ENCODE measurements around the gene CLTB. TPM values are rescaled to one million over a fixed set of nuclear protein-coding genes. Genes with fewer than 3 reads are reported as not detected.

Gene CLTB
- total and polyA plus RNA-seq, 2 donors (not counting 1 experiment from before 2014, with no cell fraction given) = 29.9 to 41.7 TPM

GRCh38 chr5:176379881-176380280 lies 36.5 kb downstream of the CLTB start:
- Mint-ChIP-seq H3K9me3 (ENCODE audit: insufficient read depth) (no peaks in the 10 kb centered on the region), H3K4me3 (no peak overlapping the region), H3K4me1 (peaks cover 10% of the 10 kb centered on the region), H3K27me3 (no peaks in the 10 kb centered on the region), H3K27ac (peak overlapping the region; percentile 57)
- intact Hi-C loops (cut with micrococcal nuclease) = loop anchor here (10.0 kb wide), 1 partner anchor 145 kb away; the partner anchor contains the start of gene SIMC1
- TF ChIP-seq CTCF (IDR thresholded peaks at IDR 0.05) = no peak
- TF ChIP-seq EZH2 (IDR thresholded peaks at IDR 0.05; ENCODE audit: borderline replicate concordance, insufficient read depth, low read depth, low read length, poor library complexity, severe bottlenecking) = no peak
- Histone ChIP-seq H3K4me2 (replicated peaks; ENCODE audit: low read depth, low read length, poor library complexity, severe bottlenecking) (no peak overlapping the region), H3K27me3 (replicated peaks in 1 of 4; ENCODE audit: control extremely low read depth in 1 of 4, control insufficient read depth in 3 of 4, insufficient read depth in 4 of 4, low read length in 3 of 4) (no peaks in the 10 kb centered on the region), H2AFZ (ENCODE audit: insufficient read depth, low read depth, low read length, poor library complexity, severe bottlenecking) (no peak overlapping the region), H3K9me3 (ENCODE audit: control extremely low read depth in 1 of 3, control insufficient read depth in 2 of 3, insufficient read depth in 1 of 3, low read length in 2 of 3) (no peaks in the 10 kb centered on the region), H3K27ac (ENCODE audit: low read length in 2 of 2) (no peak overlapping the region), H3K4me3 (ENCODE audit: control extremely low read depth in 1 of 5, extremely low read depth in 1 of 5, insufficient read depth in 1 of 5, low read depth in 2 of 5, low read length in 4 of 5) (no peak overlapping the region), H3K79me2 (ENCODE audit: control insufficient read depth, insufficient read depth, low read length) (peaks cover 2% of the 10 kb centered on the region), H4K20me1 (ENCODE audit: control insufficient read depth, insufficient read depth, low read length, poor library complexity, severe bottlenecking) (peaks cover under 1% of the 10 kb centered on the region), H3K4me1 (ENCODE audit: control insufficient read depth in 2 of 2, insufficient read depth in 2 of 2, low read length in 2 of 2) (peaks cover 7 to 8% of the 10 kb centered on the region in 2 donors), H3K36me3 (replicated peaks in 1 of 2; ENCODE audit: control extremely low read depth in 1 of 2, control insufficient read depth in 1 of 2, extremely low read depth in 1 of 2, insufficient read depth in 2 of 2, low read length in 1 of 2) (peaks cover 5 to 39% of the 10 kb centered on the region in 2 experiments), H3K9ac (ENCODE audit: low read length) (no peak overlapping the region)
- ATAC-seq (ENCODE audit: low read depth) = peak; percentile 66
- peak; percentile 48 for DNase-seq
- 79% methylated on average over 2 of the region's 3 CpGs for WGBS (ENCODE audit: insufficient coverage)
- POLR2A ChIA-PET = no interaction called here
- CTCF ChIA-PET = no interaction called here

GRCh38 chr5:176373100-176373818 lies 43.1 kb downstream of the CLTB start:
- no peaks in the 10 kb centered on the region for H3K27me3 ChIP-seq (replicated peaks in 1 of 4; ENCODE audit: control extremely low read depth in 1 of 4, control insufficient read depth in 3 of 4, insufficient read depth in 4 of 4, low read length in 3 of 4)
- ChIA-PET POLR2A (interaction anchor here (1.0 kb wide), 1 partner anchor 11 kb away, joined by 3 read pairs; no protein-coding TSS in a partner anchor), CTCF (no interaction called here)
- peaks cover 0 to 15% of the 10 kb centered on the region in 2 experiments for H3K36me3 ChIP-seq (replicated peaks in 1 of 2; ENCODE audit: control extremely low read depth in 1 of 2, control insufficient read depth in 1 of 2, extremely low read depth in 1 of 2, insufficient read depth in 2 of 2, low read length in 1 of 2)
- peaks cover 0 to 3% (median 0%) of the 10 kb centered on the region in 3 donors for H3K9me3 ChIP-seq (ENCODE audit: control extremely low read depth in 1 of 3, control insufficient read depth in 2 of 3, insufficient read depth in 1 of 3, low read length in 2 of 3)
- Mint-ChIP-seq H3K27ac (peak overlapping the region; percentile 28), H3K27me3 (no peaks in the 10 kb centered on the region), H3K9me3 (ENCODE audit: insufficient read depth) (no peaks in the 10 kb centered on the region), H3K4me3 (no peak overlapping the region), H3K4me1 (peaks cover 13% of the 10 kb centered on the region)
- H2AFZ ChIP-seq (ENCODE audit: insufficient read depth, low read depth, low read length, poor library complexity, severe bottlenecking) = no peak overlapping the region
- H3K4me2 ChIP-seq (replicated peaks; ENCODE audit: low read depth, low read length, poor library complexity, severe bottlenecking) = peak overlapping the region; percentile 39
- 65% methylated on average over 4 of the region's 7 CpGs for WGBS (ENCODE audit: insufficient coverage)
- no peak overlapping the region for H3K4me3 ChIP-seq (ENCODE audit: control extremely low read depth in 1 of 5, extremely low read depth in 1 of 5, insufficient read depth in 1 of 5, low read depth in 2 of 5, low read length in 4 of 5)
- no peaks in the 10 kb centered on the region for H3K79me2 ChIP-seq (ENCODE audit: control insufficient read depth, insufficient read depth, low read length)
- TF ChIP-seq CTCF (IDR thresholded peaks at IDR 0.05) (no peak), EZH2 (IDR thresholded peaks at IDR 0.05; ENCODE audit: borderline replicate concordance, insufficient read depth, low read depth, low read length, poor library complexity, severe bottlenecking) (no peak)
- intact Hi-C loops (cut with micrococcal nuclease) = loop anchor here (2.0 kb wide), 1 partner anchor 16 kb away; the partner anchor contains the start of genes HIGD2A and NOP16
- H3K27ac ChIP-seq (ENCODE audit: low read length in 2 of 2) = peak overlapping the region in 1 of 2 donors; percentile 47
- DNase-seq (peak; percentile 55), ATAC-seq (ENCODE audit: low read depth) (peak; percentile 77)
- H4K20me1 ChIP-seq (ENCODE audit: control insufficient read depth, insufficient read depth, low read length, poor library complexity, severe bottlenecking) = no peaks in the 10 kb centered on the region
- peaks cover 8 to 11% of the 10 kb centered on the region in 2 donors for H3K4me1 ChIP-seq (ENCODE audit: control insufficient read depth in 2 of 2, insufficient read depth in 2 of 2, low read length in 2 of 2)
- H3K9ac ChIP-seq (ENCODE audit: low read length) = no peak overlapping the region

Measured in B cell (primary cell).